IPS-NIHi7 (cell line): ENCODE results near the gene DLEU7.

Source experiments
- DNase-seq: peaks from one replicate; pipeline ENCODE4 v3.0.0; 2012; ENCODE audit warnings: mixed read lengths; ENCODE audit errors: extremely low spot score

DLEU7 gene

GRCh38 chr13:50842990-50843256, 569 bp downstream of the DLEU7 start:
- DNase-seq: no peak

GRCh38 chr13:50842251-50842989, 1.1 kb downstream of the DLEU7 start:
- no peak for DNase-seq

DNA sequence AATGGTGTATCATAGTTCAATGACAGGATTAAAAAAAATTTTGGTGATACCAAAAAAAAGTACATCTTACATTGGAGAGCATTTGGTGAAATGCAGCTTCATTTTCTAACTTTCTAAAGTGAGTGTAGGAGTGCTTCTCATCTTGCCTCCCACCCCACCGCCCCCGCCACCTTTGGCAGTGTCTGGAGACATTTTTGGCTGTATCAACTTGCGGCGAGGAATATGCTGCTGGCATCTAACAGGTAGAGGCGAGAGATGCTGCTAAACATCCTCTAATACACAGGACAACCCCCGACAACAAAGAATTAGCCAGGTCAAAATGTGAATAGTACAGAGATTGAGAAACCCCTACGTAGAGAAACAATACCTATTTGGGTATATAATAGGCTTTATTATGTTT, 1.7 kb downstream of the DLEU7 start:
- DNase-seq: no peak

- DNase-seq: no peak
Observed at GRCh38 chr13:50840284-50840683, 3.2 kb downstream of the DLEU7 start.

DNA sequence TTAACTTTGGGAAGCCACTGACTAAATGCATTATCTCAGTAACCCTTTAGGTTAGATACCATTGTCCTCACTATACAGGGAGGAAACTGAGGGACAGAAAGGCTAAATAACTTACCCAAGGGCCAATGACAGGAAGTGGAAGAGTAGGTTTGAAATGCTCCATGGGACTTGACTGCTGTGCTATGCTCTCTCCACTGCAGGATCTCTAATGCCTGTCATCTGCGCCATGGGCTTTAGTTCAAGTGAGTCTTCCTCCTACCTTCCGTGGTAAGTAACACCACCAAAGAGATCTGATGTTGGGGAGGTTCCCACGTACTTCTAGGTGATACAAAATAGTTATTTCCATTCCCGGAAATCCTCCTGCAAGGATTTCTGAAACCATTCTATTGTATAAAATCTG, 3.7 kb downstream of the DLEU7 start:
- DNase-seq: no peak

DNA sequence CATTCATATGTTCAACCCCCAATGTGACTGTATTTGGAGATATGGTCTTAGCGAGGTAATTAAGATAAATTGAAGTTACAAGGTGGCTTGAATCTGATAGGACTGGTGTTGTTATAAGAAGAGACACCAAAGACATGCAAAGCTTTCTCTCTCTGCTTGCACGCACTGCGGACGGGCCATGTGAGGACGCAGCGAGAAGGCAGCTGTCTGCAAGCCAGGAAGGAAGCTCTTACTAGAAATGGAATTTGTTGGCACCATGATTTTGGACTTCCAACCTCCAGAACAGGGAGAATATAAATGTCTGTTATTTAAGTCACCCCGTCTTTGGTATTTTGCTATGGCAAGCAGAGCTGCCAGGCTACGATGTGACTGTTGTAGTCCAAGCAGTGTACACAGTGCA, 4.8 kb downstream of the DLEU7 start:
- DNase-seq: no peak

DNA sequence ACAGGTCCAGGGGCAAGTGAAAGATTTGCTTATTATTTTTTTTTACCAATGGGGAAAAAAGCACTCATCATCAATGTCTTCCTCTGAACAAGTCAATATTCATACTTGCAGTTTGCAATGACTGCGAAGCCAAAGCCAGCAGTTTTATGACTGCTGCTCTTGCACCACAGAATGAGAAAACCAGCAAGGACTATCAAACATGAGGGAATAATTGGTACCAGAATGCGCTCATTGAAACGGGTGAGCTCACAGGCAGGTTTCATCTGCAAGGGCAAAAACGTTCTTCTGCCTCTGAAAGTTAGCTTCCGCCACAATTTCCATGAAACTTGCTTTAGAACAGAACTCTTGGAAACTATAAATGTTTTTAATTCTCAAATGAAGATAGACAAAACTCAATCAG, 5.5 kb downstream of the DLEU7 start:
- no peak for DNase-seq

GRCh38 chr13:50831512-50831911, 12.0 kb downstream of the DLEU7 start:
- no peak for DNase-seq

DNA sequence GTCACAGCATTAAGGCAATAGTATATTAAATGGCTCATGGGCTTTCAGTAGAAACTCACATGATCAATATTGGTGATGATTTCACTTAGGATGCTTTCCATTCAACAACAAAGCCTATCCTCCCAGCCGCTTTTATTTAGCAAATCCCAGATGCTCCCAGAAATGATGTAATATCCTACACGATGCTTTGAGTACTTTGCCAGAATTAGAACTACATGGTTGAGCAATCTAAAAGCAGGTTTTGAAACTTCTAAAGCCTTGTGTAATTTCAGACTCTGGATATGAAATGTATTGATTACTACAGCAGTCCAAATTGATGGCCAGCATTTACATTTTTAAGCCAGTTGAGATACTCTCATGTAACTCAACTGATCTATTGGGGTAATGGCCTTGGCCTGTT, 13.6 kb downstream of the DLEU7 start:
- DNase-seq: no peak

DNA sequence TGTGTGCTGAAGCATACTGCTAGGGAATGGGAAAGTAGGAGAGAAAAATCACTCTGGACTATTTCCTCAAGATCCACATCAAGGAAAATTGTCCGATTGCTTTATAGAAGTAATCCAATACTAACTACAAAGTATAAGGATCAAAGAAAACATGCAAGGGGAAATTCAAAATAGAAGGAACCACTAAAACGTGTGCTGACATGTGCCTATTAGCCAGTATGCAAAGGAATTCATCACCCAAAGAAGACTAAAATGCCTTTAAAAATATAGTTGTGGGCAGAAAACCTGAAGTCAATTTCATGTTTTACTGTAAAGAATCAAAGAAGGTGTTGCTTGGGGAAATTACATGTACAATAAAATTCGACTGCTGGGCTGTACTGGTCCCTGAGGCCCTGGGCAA, 14.3 kb downstream of the DLEU7 start:
- no peak for DNase-seq

DNA sequence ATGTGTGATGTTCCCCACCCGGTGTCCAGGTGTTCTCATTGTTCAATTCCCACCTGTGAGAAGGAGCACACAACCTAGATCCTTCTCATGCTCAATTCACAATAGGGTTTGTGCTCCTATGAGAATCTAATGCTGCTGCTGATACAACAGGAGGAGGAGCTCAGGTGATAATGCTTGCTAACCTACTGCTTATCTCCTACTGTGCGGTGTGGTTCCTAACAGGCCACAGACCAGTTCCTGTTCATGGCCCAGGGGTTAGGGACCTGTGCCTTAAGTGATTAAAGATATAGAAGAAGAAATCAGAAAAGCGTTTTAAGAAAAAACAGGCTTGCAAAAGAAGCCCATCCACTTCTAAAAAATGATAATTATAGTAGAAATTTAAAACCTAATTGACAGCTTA, 17.5 kb downstream of the DLEU7 start:
- peak; percentile 17 for DNase-seq

GRCh38 chr13:50812242-50812641, 31.2 kb downstream of the DLEU7 start:
- no peak for DNase-seq

DNA sequence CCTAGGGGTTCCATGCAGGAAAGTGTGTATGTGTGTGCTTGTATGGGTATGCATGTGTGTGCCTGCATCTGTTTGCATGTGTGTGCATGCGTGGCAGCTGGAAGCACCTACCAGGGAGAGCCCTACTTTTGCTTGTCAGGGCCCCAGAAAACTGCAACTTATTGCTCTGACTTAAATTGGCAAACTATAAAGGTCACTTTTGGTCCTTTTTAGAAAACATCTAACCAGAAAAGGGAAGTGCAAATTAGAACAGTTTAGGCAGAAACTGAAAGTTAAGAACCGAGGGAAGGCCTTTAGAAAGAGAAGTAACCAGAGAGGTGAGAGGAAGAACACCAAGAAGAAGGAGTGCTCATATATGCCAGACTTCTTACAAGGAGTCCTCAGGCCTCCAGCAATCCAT, 32.5 kb downstream of the DLEU7 start:
- no peak for DNase-seq

GRCh38 chr13:50810468-50810867, 33.0 kb downstream of the DLEU7 start:
- DNase-seq: no peak

DNA sequence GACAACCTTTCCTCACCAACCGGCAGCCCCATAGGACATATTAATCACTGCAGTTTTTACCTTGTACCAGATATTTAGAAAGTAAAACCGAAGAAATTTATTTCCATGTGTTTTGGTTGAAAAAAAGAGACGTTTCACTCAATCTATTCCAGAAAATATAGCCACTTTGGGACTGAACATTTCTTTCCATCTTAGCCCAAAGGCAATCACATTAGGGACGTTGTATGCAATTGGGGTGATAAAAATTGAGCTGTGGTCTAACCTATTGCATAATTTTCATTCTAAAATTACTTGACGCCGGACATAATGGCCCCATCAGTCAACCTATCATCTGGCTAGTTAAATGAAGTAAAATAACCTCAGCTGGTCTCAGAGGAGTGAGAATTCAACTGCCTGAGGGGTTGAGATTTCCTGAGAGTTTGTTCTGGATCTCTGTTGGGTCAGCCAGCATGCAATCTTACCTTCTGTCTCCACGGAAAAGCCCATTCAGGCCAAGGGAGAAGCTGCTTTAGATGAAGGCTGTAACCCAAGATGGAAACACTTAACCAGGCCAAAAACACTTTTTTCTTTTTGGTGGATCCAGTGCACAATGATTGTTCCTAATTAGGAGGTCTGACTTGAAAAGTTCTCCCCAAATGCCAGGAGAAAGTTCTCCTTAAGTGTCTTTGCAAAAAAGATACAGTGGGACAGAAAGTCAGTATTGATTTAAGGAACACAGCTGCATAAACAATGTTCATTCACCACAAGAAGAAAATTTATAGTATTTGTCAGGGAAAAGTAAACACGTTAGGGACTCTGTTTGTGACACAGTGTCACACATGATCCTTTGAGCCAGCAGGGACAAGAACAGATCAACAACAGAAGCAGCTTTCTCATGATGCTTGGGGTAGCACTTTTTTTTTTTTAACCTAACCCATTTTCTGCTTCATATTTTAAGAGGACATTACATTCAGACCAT, 34.1 kb downstream of the DLEU7 start:
- DNase-seq: no peak

DNA sequence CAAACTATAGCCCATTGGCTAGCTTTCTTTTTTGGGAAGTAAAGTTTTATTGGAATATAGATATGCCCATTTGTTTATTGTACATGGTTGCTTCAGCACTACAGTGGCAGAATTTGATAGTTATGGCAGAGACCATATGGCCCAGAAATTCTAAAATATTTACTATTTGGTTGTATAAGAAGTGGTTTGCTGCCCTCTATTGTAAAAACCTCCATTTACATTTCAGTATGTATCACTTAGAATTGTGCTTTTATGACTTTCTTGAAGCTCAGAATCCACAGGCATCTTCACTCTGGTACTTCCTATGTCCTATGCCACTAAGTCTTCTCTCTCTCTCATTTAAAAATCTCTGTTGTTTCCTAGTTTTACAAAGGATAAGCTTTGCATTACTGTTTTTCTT, 37.7 kb downstream of the DLEU7 start:
- DNase-seq: no peak

GRCh38 chr13:50801087-50801931, 42.2 kb downstream of the DLEU7 start:
- DNase-seq: peak; percentile 82

- DNase-seq: no peak
Observed at GRCh38 chr13:50800091-50800739, 43.3 kb downstream of the DLEU7 start.

DNA sequence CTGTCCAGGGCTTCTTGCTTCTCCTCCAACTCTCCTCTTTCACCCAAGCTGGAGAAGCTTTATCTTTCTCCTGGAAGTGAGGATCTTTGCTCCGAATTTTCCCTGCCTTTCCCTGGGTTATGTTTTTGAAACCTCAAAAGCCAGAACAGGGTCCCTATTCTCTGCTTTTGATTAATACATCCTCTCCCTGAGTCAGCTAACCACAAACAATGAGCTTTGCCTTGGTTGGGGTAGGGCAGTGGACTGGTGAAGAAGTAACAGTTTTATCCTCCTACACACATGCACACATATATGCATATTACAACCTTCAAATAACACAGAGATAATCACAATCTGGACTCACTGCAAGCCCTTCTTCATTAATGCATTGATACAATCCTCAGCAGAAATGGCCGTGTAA, 44.6 kb downstream of the DLEU7 start:
- DNase-seq: no peak

DNA sequence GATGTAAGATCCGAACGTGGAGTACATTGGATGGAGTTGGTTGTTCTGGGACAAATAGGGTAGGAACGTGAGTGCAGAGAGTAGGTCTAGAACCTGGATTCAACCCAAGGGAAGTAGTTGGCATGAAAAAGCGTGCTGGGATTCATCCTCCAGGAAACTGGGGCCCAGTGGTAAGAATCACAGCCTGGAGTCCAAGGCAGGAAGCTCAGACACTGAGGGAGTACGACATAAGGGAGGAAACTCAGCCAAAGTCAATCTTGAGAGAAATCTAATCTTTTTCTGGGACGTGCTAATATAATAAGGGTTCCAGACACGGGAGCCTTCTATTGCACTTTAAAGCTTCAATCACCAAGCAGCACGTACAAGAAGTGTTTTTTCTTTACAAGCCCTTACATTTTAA, 46.4 kb downstream of the DLEU7 start:
- no peak for DNase-seq

DNA sequence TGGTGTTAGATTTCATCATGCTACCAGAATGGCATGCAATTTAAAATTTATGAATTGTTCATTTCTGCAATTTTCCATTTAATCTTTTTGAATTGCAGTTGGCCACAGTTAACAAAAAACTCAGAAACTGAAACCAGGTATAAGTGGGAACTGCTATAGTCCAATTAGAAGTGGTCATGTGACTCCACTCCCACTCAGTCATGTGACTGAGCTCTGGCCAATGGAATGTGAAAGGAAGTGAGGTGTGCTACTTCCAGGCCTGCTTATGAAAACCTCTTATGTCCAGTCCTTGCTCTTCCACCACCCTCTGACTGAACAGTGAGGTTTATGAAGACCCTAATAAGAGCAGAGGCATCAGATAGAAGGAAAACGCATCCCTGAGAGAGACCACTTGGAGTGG, 47.0 kb downstream of the DLEU7 start:
- no peak for DNase-seq

- no peak for DNase-seq
Observed at GRCh38 chr13:50794226-50794625, 49.3 kb downstream of the DLEU7 start.
